Rectal smooth muscle tissue (tissue), 1 donor: ENCODE measurements around the gene OTUB1.

Source experiments
- H3K27ac ChIP-seq: one replicate; pipeline ENCODE4 v1.7.0; 2013; ENCODE audit warnings: low read depth, low read length, inconsistent platforms
- H3K27me3 ChIP-seq: one replicate; pipeline ENCODE4 v1.7.0; 2013; ENCODE audit warnings: low read length; ENCODE audit not compliant: control insufficient read depth, insufficient read depth
- H3K36me3 ChIP-seq: one replicate; pipeline ENCODE4 v1.7.0; 2013; ENCODE audit warnings: low read length; ENCODE audit not compliant: control insufficient read depth, insufficient read depth
- H3K4me1 ChIP-seq: one replicate; pipeline ENCODE4 v1.7.0; 2013; ENCODE audit warnings: low read length; ENCODE audit not compliant: control insufficient read depth, insufficient read depth
- H3K4me3 ChIP-seq: one replicate; pipeline ENCODE4 v1.7.0; 2013; ENCODE audit warnings: low read length
- H3K9ac ChIP-seq: one replicate; pipeline ENCODE4 v1.7.0; 2013; ENCODE audit warnings: low read length

Gene OTUB1

GRCh38 chr11:64023712-64024710 is 37.8 kb downstream of the OTUB1 start:
- H3K4me3 ChIP-seq: no peak overlapping the region
- no peak overlapping the region for H3K9ac ChIP-seq
- no peaks in the 10 kb centered on the region for H3K36me3 ChIP-seq
- no peaks in the 10 kb centered on the region for H3K4me1 ChIP-seq
- H3K27me3 ChIP-seq: no peaks in the 10 kb centered on the region
- H3K27ac ChIP-seq: no peak overlapping the region

GRCh38 chr11:64025205-64025604 is 39.0 kb downstream of the OTUB1 start:
- H3K36me3 ChIP-seq: no peaks in the 10 kb centered on the region
- no peaks in the 10 kb centered on the region for H3K4me1 ChIP-seq
- H3K27ac ChIP-seq: no peak overlapping the region
- H3K9ac ChIP-seq: no peak overlapping the region
- H3K4me3 ChIP-seq: no peak overlapping the region
- no peaks in the 10 kb centered on the region for H3K27me3 ChIP-seq

- Histone ChIP-seq H3K36me3 (no peaks in the 10 kb centered on the region), H3K4me3 (no peak overlapping the region), H3K4me1 (no peaks in the 10 kb centered on the region), H3K27ac (no peak overlapping the region), H3K9ac (no peak overlapping the region), H3K27me3 (no peaks in the 10 kb centered on the region)
Observed at GRCh38 chr11:64026575-64027205, 40.5 kb downstream of the OTUB1 start.

- Histone ChIP-seq H3K27ac (no peak overlapping the region), H3K4me3 (no peak overlapping the region), H3K9ac (no peak overlapping the region), H3K27me3 (no peaks in the 10 kb centered on the region), H3K36me3 (no peaks in the 10 kb centered on the region), H3K4me1 (no peaks in the 10 kb centered on the region)
Observed at GRCh38 chr11:64027651-64028397, 41.6 kb downstream of the OTUB1 start.

- H3K27ac ChIP-seq: no peak overlapping the region
- no peak overlapping the region for H3K9ac ChIP-seq
- H3K36me3 ChIP-seq: no peaks in the 10 kb centered on the region
- no peak overlapping the region for H3K4me3 ChIP-seq
- no peaks in the 10 kb centered on the region for H3K4me1 ChIP-seq
- H3K27me3 ChIP-seq: no peaks in the 10 kb centered on the region
Observed at GRCh38 chr11:64028398-64029115, 42.3 kb downstream of the OTUB1 start.

GRCh38 chr11:64029773-64030172 is 43.5 kb downstream of the OTUB1 start:
- no peak overlapping the region for H3K9ac ChIP-seq
- H3K36me3 ChIP-seq: no peaks in the 10 kb centered on the region
- H3K4me3 ChIP-seq: no peak overlapping the region
- no peak overlapping the region for H3K27ac ChIP-seq
- peaks cover 2% of the 10 kb centered on the region for H3K27me3 ChIP-seq
- H3K4me1 ChIP-seq: no peaks in the 10 kb centered on the region

- Histone ChIP-seq H3K9ac (no peak overlapping the region), H3K4me3 (no peak overlapping the region), H3K27ac (no peak overlapping the region), H3K4me1 (peaks cover 3% of the 10 kb centered on the region), H3K36me3 (no peaks in the 10 kb centered on the region), H3K27me3 (peaks cover 3% of the 10 kb centered on the region)
Observed at GRCh38 chr11:64031001-64031400, 44.8 kb downstream of the OTUB1 start.

- Histone ChIP-seq H3K4me3 (no peak overlapping the region), H3K4me1 (peaks cover 3% of the 10 kb centered on the region), H3K27ac (no peak overlapping the region), H3K9ac (no peak overlapping the region), H3K27me3 (peaks cover 3% of the 10 kb centered on the region), H3K36me3 (no peaks in the 10 kb centered on the region)
Observed at GRCh38 chr11:64032050-64032449, 45.8 kb downstream of the OTUB1 start.

- Histone ChIP-seq H3K4me1 (peaks cover 3% of the 10 kb centered on the region), H3K27ac (no peak overlapping the region), H3K27me3 (peaks cover 7% of the 10 kb centered on the region), H3K4me3 (no peak overlapping the region), H3K9ac (no peak overlapping the region), H3K36me3 (no peaks in the 10 kb centered on the region)
Observed at GRCh38 chr11:64034411-64034811, 48.2 kb downstream of the OTUB1 start.

GRCh38 chr11:64035081-64035524 is 48.9 kb downstream of the OTUB1 start:
- H3K27me3 ChIP-seq: peaks cover 7% of the 10 kb centered on the region
- H3K4me1 ChIP-seq: peaks cover 3% of the 10 kb centered on the region
- no peak overlapping the region for H3K9ac ChIP-seq
- no peak overlapping the region for H3K27ac ChIP-seq
- peak overlapping the region; percentile 43 for H3K4me3 ChIP-seq
- no peaks in the 10 kb centered on the region for H3K36me3 ChIP-seq

GRCh38 chr11:64035576-64035975 is 49.3 kb downstream of the OTUB1 start, which contains the start of gene FLRT1:
FLRT1 (plus strand) TSS chr11:64035931; CDS start chr11:64116268, 80,337 bp downstream.
- peak within 1 kb of the TSS; percentile 43 for H3K4me3 ChIP-seq
- peaks cover 7% of the 10 kb centered on the region for H3K27me3 ChIP-seq
- H3K27ac ChIP-seq: peak within 1 kb of the TSS; percentile 61
- no peak within 1 kb of the TSS for H3K9ac ChIP-seq
- peaks cover 3% of the 10 kb centered on the region for H3K4me1 ChIP-seq
- no peaks in the 10 kb centered on the region for H3K36me3 ChIP-seq
